Neuronal stem cell (in vitro differentiated cells): ENCODE measurements around the gene MAFG.

Experiments used
- DNase-seq: peaks from one replicate; pipeline ENCODE4 v3.0.0-alpha.2; 2013; ENCODE audit warnings: low spot score
- H2AFZ ChIP-seq: one replicate; pipeline ENCODE4 v1.6.1; 2013; ENCODE audit warnings: mild to moderate bottlenecking, low read length, inconsistent platforms
- H2AK5ac ChIP-seq: 2 replicates; pipeline ENCODE4 v1.6.1; 2013; ENCODE audit warnings: low read depth, mild to moderate bottlenecking, inconsistent platforms, low read length, moderate library complexity, mixed read lengths
- H2BK120ac ChIP-seq: 2 replicates; pipeline ENCODE4 v1.6.1; 2013; ENCODE audit warnings: low read depth, mild to moderate bottlenecking, inconsistent platforms, low read length, moderate library complexity, mixed read lengths
- H2BK12ac ChIP-seq: one replicate; pipeline ENCODE4 v1.6.1; 2013; ENCODE audit warnings: low read length, inconsistent platforms
- H2BK15ac ChIP-seq: 2 replicates; pipeline ENCODE4 v1.6.1; 2013; ENCODE audit warnings: mild to moderate bottlenecking, low read length, inconsistent platforms, mixed read lengths
- H2BK5ac ChIP-seq: one replicate; pipeline ENCODE4 v1.6.1; 2013; ENCODE audit warnings: inconsistent platforms, mild to moderate bottlenecking, low read length, moderate library complexity
- H3K14ac ChIP-seq: one replicate; pipeline ENCODE4 v1.6.1; 2013; ENCODE audit warnings: low read length, inconsistent platforms
- H3K18ac ChIP-seq: 2 replicates; pipeline ENCODE4 v1.6.1; 2013; ENCODE audit warnings: low read length, inconsistent platforms
- H3K23ac ChIP-seq: 2 replicates; pipeline ENCODE4 v1.6.1; 2013; ENCODE audit warnings: low read depth, mild to moderate bottlenecking, mixed read lengths, low read length, inconsistent platforms; ENCODE audit not compliant: poor library complexity
- H3K27ac ChIP-seq: replicated peaks from 3 replicates; pipeline ENCODE4 v1.5.1; 2013; ENCODE audit warnings: low read length, inconsistent platforms
- H3K27me3 ChIP-seq, 3 experiments: 2 replicates each; pipeline ENCODE4 v1.6.1; 2013; ENCODE audit warnings: low read length in 3 of 3, mild to moderate bottlenecking in 2 of 3, inconsistent platforms in 1 of 3, low read depth in 1 of 3, mixed read lengths in 1 of 3, moderate library complexity in 1 of 3; ENCODE audit not compliant: control insufficient read depth in 3 of 3, insufficient read depth in 3 of 3
- H3K36me3 ChIP-seq, 2 donors: replicated peaks in 1 of 2; 2 replicates each; pipeline ENCODE4 v1.6.1; 2013; ENCODE audit warnings: low read length in 2 of 2; ENCODE audit not compliant: control insufficient read depth in 2 of 2, insufficient read depth in 2 of 2
- H3K4ac ChIP-seq: 2 replicates; pipeline ENCODE4 v1.6.1; 2013; ENCODE audit warnings: inconsistent platforms, mild to moderate bottlenecking, low read length, moderate library complexity
- H3K4me1 ChIP-seq, 2 donors: 1 replicate in 1 of 2; 2 replicates in 1 of 2; pipeline ENCODE4 v1.6.1; 2013; ENCODE audit warnings: low read length in 2 of 2, low read depth in 1 of 2; ENCODE audit not compliant: control insufficient read depth in 2 of 2, insufficient read depth in 1 of 2
- H3K4me2 ChIP-seq: one replicate; pipeline ENCODE4 v1.6.1; 2013; ENCODE audit warnings: mild to moderate bottlenecking, low read length, inconsistent platforms; ENCODE audit not compliant: insufficient read depth, poor library complexity, severe bottlenecking
- H3K4me3 ChIP-seq, 2 donors: 2 replicates each; pipeline ENCODE4 v1.5.1; 2013; ENCODE audit warnings: low read length in 2 of 2, mild to moderate bottlenecking in 2 of 2, inconsistent platforms in 1 of 2, moderate library complexity in 1 of 2
- H3K79me1 ChIP-seq: one replicate; pipeline ENCODE4 v1.6.1; 2013; ENCODE audit warnings: low read depth, mild to moderate bottlenecking, inconsistent platforms, low read length, moderate library complexity
- H3K9ac ChIP-seq: one replicate; pipeline ENCODE4 v1.6.1; 2013; ENCODE audit warnings: mild to moderate bottlenecking, low read depth, low read length, inconsistent platforms; ENCODE audit not compliant: poor library complexity
- H3K9me3 ChIP-seq, 2 donors: replicated peaks in 1 of 2; 2 replicates each; pipeline versions ENCODE3 to v1.6.1; 2013; ENCODE audit warnings: low read length in 2 of 2, mild to moderate bottlenecking in 2 of 2, inconsistent platforms in 1 of 2, low read depth in 1 of 2, mixed read lengths in 1 of 2, moderate library complexity in 1 of 2; ENCODE audit not compliant: control insufficient read depth in 2 of 2, insufficient read depth in 1 of 2
- H4K8ac ChIP-seq: one replicate; pipeline ENCODE4 v1.6.1; 2013; ENCODE audit warnings: low read depth, mild to moderate bottlenecking, inconsistent platforms, low read length, moderate library complexity
- H4K91ac ChIP-seq: one replicate; pipeline ENCODE4 v1.6.1; 2013; ENCODE audit warnings: low read length, low read depth, mild to moderate bottlenecking, inconsistent platforms; ENCODE audit not compliant: poor library complexity
- WGBS, 2 donors: extraction: QIAGEN DNeasy Blood & Tissue Kit; methylation state at CpG; one replicate each; pipeline ENCODE4 v1.1.7; 2013; ENCODE audit warnings: missing lambda C conversion rate in 2 of 2, mixed read lengths in 1 of 2; ENCODE audit not compliant: insufficient read length in 2 of 2, insufficient replicate concordance in 1 of 2; ENCODE audit errors: extremely low coverage in 2 of 2; 5-methylcytosine and 5-hydroxymethylcytosine counted together

The MAFG gene

GRCh38 chr17:81890447-81891302 lies 36.9 kb downstream of the MAFG start:
- no CpG with 5 or more reads among the region's 69 CpGs for WGBS, 2 donors
- DNase-seq = no peak
- no peak overlapping the region for H2BK5ac ChIP-seq

GRCh38 chr17:81889602-81890001 lies 37.9 kb downstream of the MAFG start:
- Histone ChIP-seq H2BK12ac (no peak overlapping the region), H3K4me2 (no peak overlapping the region), H2BK120ac (no peak overlapping the region), H3K79me1 (peaks cover 20% of the 10 kb centered on the region), H3K27me3 (no peaks in the 10 kb centered on the region), H2BK15ac (no peak overlapping the region), H3K36me3 (peaks cover 60 to 73% of the 10 kb centered on the region in 2 donors), H3K9ac (no peak overlapping the region), H3K27ac (no peak overlapping the region), H4K8ac (no peak overlapping the region), H3K18ac (no peak overlapping the region), H2BK5ac (no peak overlapping the region), H3K9me3 (no peaks in the 10 kb centered on the region), H4K91ac (no peak overlapping the region), H3K23ac (no peak overlapping the region), H2AFZ (no peak overlapping the region), H3K14ac (no peak overlapping the region), H3K4me1 (peaks cover 7 to 17% of the 10 kb centered on the region in 2 donors), H3K4me3 (peak overlapping the region in 1 of 2 donors; percentile 73), H3K4ac (no peak overlapping the region), H2AK5ac (no peak overlapping the region)
- DNase-seq = no peak
- WGBS, 2 donors = no CpG with 5 or more reads among the region's 9 CpGs

More at GRCh38 chr17:81890447-81891302, 36.9 kb downstream of the MAFG start:
- Histone ChIP-seq H3K14ac (peak overlapping the region; percentile 82), H3K79me1 (peaks cover 20% of the 10 kb centered on the region), H4K91ac (no peak overlapping the region), H3K36me3 (peaks cover 58 to 73% of the 10 kb centered on the region in 2 donors), H2BK15ac (peak overlapping the region; percentile 67), H2BK12ac (no peak overlapping the region), H3K23ac (peak overlapping the region; percentile 80), H3K27ac (no peak overlapping the region), H3K4me2 (peak overlapping the region; percentile 61), H2BK120ac (no peak overlapping the region), H2AK5ac (peak overlapping the region; percentile 94), H3K18ac (peak overlapping the region; percentile 71), H3K9me3 (no peaks in the 10 kb centered on the region), H3K4ac (peak overlapping the region; percentile 37), H4K8ac (peak overlapping the region; percentile 65), H3K4me1 (peaks cover 7 to 17% of the 10 kb centered on the region in 2 donors), H3K27me3 (no peaks in the 10 kb centered on the region), H3K9ac (peak overlapping the region; percentile 95), H2AFZ (no peak overlapping the region), H3K4me3 (peak overlapping the region; percentile 73 to 96)

GRCh38 chr17:81888988-81889595 lies 38.4 kb downstream of the MAFG start:
- Histone ChIP-seq H2BK15ac (no peak overlapping the region), H3K4me3 (peak overlapping the region in 1 of 2 donors; percentile 23), H3K23ac (peak overlapping the region; percentile 26), H4K91ac (no peak overlapping the region), H4K8ac (no peak overlapping the region), H2BK120ac (peak overlapping the region; percentile 63), H2BK12ac (no peak overlapping the region), H2BK5ac (no peak overlapping the region), H3K27ac (no peak overlapping the region), H2AFZ (no peak overlapping the region), H3K4me1 (peaks cover 7 to 17% of the 10 kb centered on the region in 2 donors), H3K4ac (no peak overlapping the region), H3K9me3 (no peaks in the 10 kb centered on the region), H3K27me3 (no peaks in the 10 kb centered on the region), H3K14ac (no peak overlapping the region), H3K4me2 (no peak overlapping the region), H3K18ac (no peak overlapping the region), H3K9ac (no peak overlapping the region), H3K79me1 (peaks cover 18% of the 10 kb centered on the region), H2AK5ac (no peak overlapping the region), H3K36me3 (peaks cover 61 to 73% of the 10 kb centered on the region in 2 donors)
- no CpG with 5 or more reads among the region's 16 CpGs for WGBS, 2 donors
- DNase-seq = no peak
